H1 (cell line): ENCODE data around the gene ZBTB47. TPM values are rescaled to one million over a fixed set of nuclear protein-coding genes. Genes with fewer than 3 reads are reported as not detected.

Experiments
- CTCF ChIA-PET: fragments of 300-600 bp; sonication (Branson Sonifier 250); formaldehyde crosslinking; loops from one replicate; lab custom pipeline; 2021; ENCODE audit not compliant: partially characterized antibody; lab: Charles Lee
- POLR2A ChIA-PET: fragments of 300-600 bp; sonication (Branson Sonifier 250); formaldehyde crosslinking; loops from one replicate; lab custom pipeline; 2021; ENCODE audit warnings: inconsistent platforms; ENCODE audit not compliant: partially characterized antibody; lab: Charles Lee
- DNase-seq, 2 experiments: peaks; one replicate each; pipeline versions ENCODE4 v3.0.0 to v3.0.0-alpha.2; 2010 to 2022; ENCODE audit warnings: low spot score in 2 of 2, low read depth in 1 of 2, mixed read lengths in 1 of 2
- FAIRE-seq: peaks from 2 replicates; lab custom pipeline; 2011; peaks lifted over from hg19 to GRCh38; lab: Jason Lieb, UNC
- H2AFZ ChIP-seq: 2 replicates; pipeline ENCODE4 v1.8.1; 2012; ENCODE audit warnings: low read length, inconsistent platforms
- H2AK5ac ChIP-seq: 2 replicates; pipeline ENCODE4 v1.6.1; 2013; ENCODE audit warnings: low read depth, low read length
- H2BK120ac ChIP-seq: replicated peaks from 2 replicates; pipeline ENCODE3; 2013; ENCODE audit warnings: low read depth, low read length, inconsistent platforms
- H2BK12ac ChIP-seq: 2 replicates; pipeline ENCODE4 v1.6.1; 2013; ENCODE audit warnings: low read depth, low read length
- H2BK15ac ChIP-seq: 2 replicates; pipeline ENCODE4 v1.6.1; 2013; ENCODE audit warnings: low read length
- H2BK20ac ChIP-seq: 2 replicates; pipeline ENCODE4 v1.6.1; 2013; ENCODE audit warnings: low read length
- H2BK5ac ChIP-seq: 2 replicates; pipeline ENCODE4 v1.6.1; 2013; ENCODE audit warnings: low read depth, low read length
- H3K14ac ChIP-seq: 2 replicates; pipeline ENCODE4 v1.6.1; 2013; ENCODE audit warnings: inconsistent platforms; ENCODE audit not compliant: insufficient read length
- H3K18ac ChIP-seq: 2 replicates; pipeline ENCODE4 v1.6.1; 2013; ENCODE audit warnings: low read length; ENCODE audit errors: extremely low read depth
- H3K23ac ChIP-seq: 2 replicates; pipeline ENCODE4 v1.6.1; 2013; ENCODE audit warnings: inconsistent platforms; ENCODE audit not compliant: insufficient read length
- H3K23me2 ChIP-seq: 2 replicates; pipeline ENCODE4 v1.6.1; 2013; ENCODE audit warnings: low read depth, low read length
- H3K27ac ChIP-seq: 2 replicates; pipeline ENCODE4 v1.6.1; 2011; ENCODE audit warnings: low read depth, low read length, inconsistent platforms
- H3K27me3 ChIP-seq, 4 experiments: replicated peaks in 1 of 4; 1 replicate in 1 of 4; 2 replicates in 3 of 4; pipeline versions ENCODE4 v1.6.1 to v1.8.1; 2011 to 2013; ENCODE audit warnings: low read length in 3 of 4, mild to moderate bottlenecking in 3 of 4, inconsistent platforms in 2 of 4, mixed read lengths in 2 of 4, moderate library complexity in 1 of 4; ENCODE audit not compliant: control insufficient read depth in 3 of 4, insufficient read depth in 3 of 4; ENCODE audit errors: extremely low read depth in 1 of 4
- H3K36me3 ChIP-seq, 4 experiments: 2 replicates each; pipeline versions ENCODE4 v1.6.1 to v1.8.1; 2011 to 2013; ENCODE audit warnings: mild to moderate bottlenecking in 4 of 4, low read length in 3 of 4, moderate library complexity in 2 of 4, control low read depth in 1 of 4, inconsistent platforms in 1 of 4; ENCODE audit not compliant: insufficient read depth in 4 of 4, control insufficient read depth in 2 of 4
- H3K4ac ChIP-seq: replicated peaks from 2 replicates; pipeline ENCODE3; 2013; ENCODE audit warnings: low read length, low read depth, mixed read lengths, inconsistent platforms; ENCODE audit not compliant: insufficient read length
- H3K4me1 ChIP-seq, 4 experiments: replicated peaks in 1 of 4; 1 replicate in 1 of 4; 2 replicates in 3 of 4; pipeline versions ENCODE4 v1.6.1 to v1.8.1; 2011 to 2013; ENCODE audit warnings: low read length in 3 of 4, inconsistent platforms in 2 of 4, mixed read lengths in 1 of 4; ENCODE audit not compliant: insufficient read depth in 4 of 4, control insufficient read depth in 3 of 4
- H3K4me2 ChIP-seq, 2 experiments: 2 replicates each; pipeline versions ENCODE4 v1.6.1 to v1.8.1; 2011 to 2013; ENCODE audit warnings: low read depth in 2 of 2, low read length in 2 of 2, control low read depth in 1 of 2, inconsistent platforms in 1 of 2, mild to moderate bottlenecking in 1 of 2; ENCODE audit not compliant: insufficient read depth in 1 of 2
- H3K4me3 ChIP-seq, 4 experiments: fragments of 200-600, 300-600 bp in 1 of 4; sonication (generic), shearing (Covaris generic), sonication (Bioruptor Twin) in 1 of 4; 2 replicates each; pipeline versions ENCODE4 v1.5.1 to v1.8.1; 2011 to 2016; ENCODE audit warnings: low read length in 4 of 4, low read depth in 3 of 4, control low read depth in 2 of 4, inconsistent platforms in 2 of 4, mild to moderate bottlenecking in 2 of 4, mixed read lengths in 1 of 4, moderate library complexity in 1 of 4; ENCODE audit not compliant: insufficient read depth in 2 of 4; ENCODE audit errors: extremely low read depth in 1 of 4
- H3K56ac ChIP-seq: replicated peaks from 2 replicates; pipeline ENCODE3; 2013; ENCODE audit warnings: low read depth, mild to moderate bottlenecking, mixed read lengths, low read length, inconsistent platforms; ENCODE audit not compliant: insufficient read length
- H3K79me1 ChIP-seq: 2 replicates; pipeline ENCODE4 v1.6.1; 2013; ENCODE audit warnings: low read depth, low read length, control low read depth
- H3K79me2 ChIP-seq, 2 experiments: 2 replicates each; pipeline versions ENCODE4 v1.6.1 to v1.8.1; 2012 to 2013; ENCODE audit warnings: low read length in 2 of 2, mild to moderate bottlenecking in 2 of 2, inconsistent platforms in 1 of 2; ENCODE audit not compliant: insufficient read depth in 2 of 2, control insufficient read depth in 1 of 2
- H3K9ac ChIP-seq, 4 experiments: replicated peaks in 1 of 4; 1 replicate in 1 of 4; 2 replicates in 3 of 4; pipeline versions ENCODE4 v1.6.1 to v1.8.1; 2011 to 2013; ENCODE audit warnings: low read depth in 3 of 4, low read length in 3 of 4, control low read depth in 2 of 4, mild to moderate bottlenecking in 2 of 4, moderate library complexity in 2 of 4, inconsistent platforms in 1 of 4; ENCODE audit errors: extremely low read depth in 1 of 4
- H3K9me3 ChIP-seq, 2 experiments: 2 replicates each; pipeline versions ENCODE4 v1.6.1 to v1.8.1; 2012 to 2013; ENCODE audit warnings: mild to moderate bottlenecking in 2 of 2, moderate library complexity in 2 of 2, control low read depth in 1 of 2, inconsistent platforms in 1 of 2, low read depth in 1 of 2, low read length in 1 of 2, mixed read lengths in 1 of 2; ENCODE audit not compliant: insufficient read depth in 2 of 2
- H4K20me1 ChIP-seq, 2 experiments: replicated peaks in 1 of 2; 2 replicates each; pipeline versions ENCODE3 to v1.8.1; 2011 to 2013; ENCODE audit warnings: inconsistent platforms in 2 of 2, low read length in 2 of 2, mild to moderate bottlenecking in 1 of 2; ENCODE audit not compliant: insufficient read depth in 2 of 2, control insufficient read depth in 1 of 2
- H4K5ac ChIP-seq: 2 replicates; pipeline ENCODE4 v1.6.1; 2013; ENCODE audit warnings: low read length, low read depth, mixed read lengths, inconsistent platforms; ENCODE audit not compliant: insufficient read length
- H4K8ac ChIP-seq: 2 replicates; pipeline ENCODE4 v1.8.0; 2013; ENCODE audit warnings: mild to moderate bottlenecking, moderate library complexity, low read length, inconsistent platforms; ENCODE audit not compliant: insufficient read depth; ENCODE audit errors: extremely low read depth
- H4K91ac ChIP-seq: replicated peaks from 2 replicates; pipeline ENCODE3; 2013; ENCODE audit warnings: low read length, mixed read lengths, inconsistent platforms; ENCODE audit not compliant: insufficient read length
- CBX8 ChIP-seq: fragments of 300-800, 300-1000 bp; sonication (generic); IDR thresholded peaks from 2 replicates; pipeline ENCODE4 v1.7.1; 2016; ENCODE audit warnings: low read depth, low read length, borderline replicate concordance
- WGBS, 2 experiments: shearing (Covaris generic) in 1 of 2; methylation state at CpG; one replicate each; pipeline versions ENCODE4 v1.1.6 to v1.1.7; 2013 to 2015; ENCODE audit warnings: low lambda C conversion rate in 2 of 2, mixed read lengths in 2 of 2, inconsistent platforms in 1 of 2, low coverage in 1 of 2, missing lambda C conversion rate in 1 of 2; ENCODE audit not compliant: insufficient replicate concordance in 2 of 2, insufficient coverage in 1 of 2, insufficient read length in 1 of 2; ENCODE audit errors: extremely low coverage in 1 of 2, missing lambda C conversion rate in 1 of 2; 5-methylcytosine and 5-hydroxymethylcytosine counted together
- polyA plus RNA-seq, 7 experiments: library from polyadenylated mRNA; depleted of rRNA in 3 of 7; stranded (reverse) in 5 of 7; unstranded in 2 of 7; fragments of >200 nt in 5 of 7; fragments of 200-250 nt in 2 of 7; gene quantifications; 1 replicate in 5 of 7; 2 replicates in 1 of 7; 4 replicates in 1 of 7; pipeline versions ENCODE4 v1.2.1 to v1.2.3, GENCODE V29; 2011 to 2013; ENCODE audit warnings: missing spikeins in 2 of 7, mixed read lengths in 2 of 7
- total RNA-seq: library from RNA; stranded (reverse); fragmentation: NEBNext Ultra II Directional; extraction: Animal tissue kit (Norgen Biotek cat#: 25700); gene quantifications from 2 replicates; pipeline ENCODE4 v1.2.1, GENCODE V29; 2021

The ZBTB47 gene
- total and polyA plus RNA-seq, 2 of the 8 experiments (the other 6 are each of a cell fraction or from before 2014, with no cell fraction given), result 2.8 to 4.1 TPM

- no peak overlapping the region for H3K4ac ChIP-seq
- ChIA-PET POLR2A (interaction anchor here (0.9 to 1.4 kb wide), 4 partner anchors 9 to 85 kb away, joined by 3 to 4 read pairs (median 4); partner anchors contain the start of gene KLHL40), CTCF (interaction anchor here (0.6 to 7.0 kb wide), 22 partner anchors 8 to 511 kb away, joined by 3 to 54 read pairs (median 4); partner anchors contain the start of genes HHATL and KLHL40)
- H3K36me3 ChIP-seq, result no peaks in the 10 kb centered on the region; a peak in 1 of 8 replicates
- no peak overlapping the region for H4K8ac ChIP-seq
- H3K56ac ChIP-seq, result no peak overlapping the region
- H3K14ac ChIP-seq, result no peak overlapping the region
- no peak overlapping the region for H3K4me3 ChIP-seq
- H3K79me2 ChIP-seq, result no peaks in the 10 kb centered on the region
- H3K18ac ChIP-seq, result no peak overlapping the region
- H4K5ac ChIP-seq, result no peak overlapping the region
- no peak overlapping the region for H2BK20ac ChIP-seq
- H3K23ac ChIP-seq, result no peak overlapping the region
- no peak overlapping the region for H2BK15ac ChIP-seq
- H2BK120ac ChIP-seq, result no peak overlapping the region
- no peak overlapping the region for H2BK5ac ChIP-seq
- H2AFZ ChIP-seq, result no peak overlapping the region
- H3K23me2 ChIP-seq, result no peaks in the 10 kb centered on the region
- no peak overlapping the region for H2BK12ac ChIP-seq
- WGBS, 2 experiments, result 86% methylated on average over 5 of the region's 5 CpGs; no CpG with 5 or more reads in 1 of the 2 experiments
- TF ChIP-seq CBX8, result no peak
- H3K27ac ChIP-seq, result no peak overlapping the region
- H3K9ac ChIP-seq, result no peak overlapping the region
- no peak overlapping the region for H2AK5ac ChIP-seq
- no peaks in the 10 kb centered on the region for H3K79me1 ChIP-seq
- FAIRE-seq (no peak), DNase-seq (no peak)
- no peaks in the 10 kb centered on the region for H3K4me1 ChIP-seq
- no peaks in the 10 kb centered on the region for H3K27me3 ChIP-seq
- no peak overlapping the region for H3K4me2 ChIP-seq
- H4K20me1 ChIP-seq, result peaks cover 0 to 4% of the 10 kb centered on the region in 2 experiments
- no peak overlapping the region for H4K91ac ChIP-seq
- H3K9me3 ChIP-seq, result no peaks in the 10 kb centered on the region
These were observed 8.1 kb downstream of the ZBTB47 start for GRCh38 chr3:42661593-42662022.
